ENCODE data around the gene LRIG1.
A peak's percentile ranks its signal among the peaks of the same experiment; 100 is the strongest.

Gene LRIG1

DNA sequence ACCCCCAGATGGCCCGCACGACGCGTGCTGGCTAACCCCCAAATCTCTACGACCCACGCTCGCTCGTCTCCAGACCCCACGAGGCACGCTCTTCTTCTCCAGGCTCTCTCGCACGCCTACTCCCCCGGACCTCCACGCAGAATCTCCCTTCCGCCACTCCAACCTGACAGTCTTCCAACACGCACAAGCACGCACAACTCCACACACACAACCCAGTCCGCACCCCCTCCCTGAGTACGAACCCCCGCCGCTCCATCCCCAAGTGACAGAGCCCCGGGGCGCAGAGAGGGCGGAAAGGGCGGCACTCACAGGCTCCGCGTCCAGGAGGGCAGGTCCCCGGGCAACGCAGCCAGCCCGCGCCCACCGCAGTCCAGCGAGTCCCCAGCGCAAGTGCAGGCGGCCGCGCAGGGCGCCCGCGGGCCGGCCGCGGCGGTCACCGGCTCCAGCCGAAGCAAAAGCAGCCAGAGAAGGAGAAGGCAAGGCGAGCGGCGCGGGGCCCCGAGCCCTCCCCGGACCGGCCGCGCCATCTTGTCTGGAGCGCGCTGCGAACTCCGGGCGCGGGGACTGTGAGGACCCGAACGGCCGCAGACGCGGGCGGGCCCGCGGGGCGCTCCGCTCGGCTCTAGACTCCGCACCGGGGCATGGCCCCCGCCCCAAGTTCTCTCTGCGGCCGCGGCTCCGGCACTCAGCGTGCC is 794 bp downstream of the LRIG1 start:
- Histone ChIP-seq H3K36me3 (no peaks in the 10 kb centered on the region; a peak in 1 of 22 replicates), H3K4me3 (peak overlapping the region; percentile 92 to 100 (median 96)), H3K4me1 (peaks cover 44 to 65% (median 57%) of the 10 kb centered on the region in 10 experiments), H3K9me3 (replicated peaks in 1 of 11) (no peaks in the 10 kb centered on the region), H3K27me3 (no peaks in the 10 kb centered on the region; a peak in 4 of 22 replicates), H4K20me1 (peaks cover 0 to 55% (median 20%) of the 10 kb centered on the region in 11 experiments; a peak in 10 of 22 replicates), H3K4me2 (peak overlapping the region; percentile 74 to 97 (median 93)), H3K9ac (peak overlapping the region; percentile 88 to 96 (median 91)), H3K27ac (peak overlapping the region; percentile 69 to 91 (median 89))
- TF ChIP-seq Cebpa-rat (IDR thresholded peaks at IDR 0.05), result no peak

GRCh38 chr3:66498687-66499621 is 1.9 kb downstream of the LRIG1 start:
- Histone ChIP-seq H3K4me1 (peaks cover 47 to 75% (median 67%) of the 10 kb centered on the region in 10 experiments), H3K9ac (peak overlapping the region; percentile 53 to 96 (median 91); a peak in 21 of 22 replicates), H3K9me3 (replicated peaks in 1 of 11) (no peaks in the 10 kb centered on the region), H3K36me3 (no peaks in the 10 kb centered on the region; a peak in 1 of 22 replicates), H4K20me1 (peaks cover 0 to 56% (median 20%) of the 10 kb centered on the region in 11 experiments; a peak in 10 of 22 replicates), H3K27me3 (no peaks in the 10 kb centered on the region; a peak in 4 of 22 replicates), H3K4me2 (peak overlapping the region; percentile 74 to 97 (median 93)), H3K4me3 (peak overlapping the region; percentile 92 to 100 (median 96)), H3K27ac (peak overlapping the region in 9 of 11 experiments; percentile 41 to 91 (median 69); a peak in 18 of 22 replicates)
- no peak for TF ChIP-seq Cebpa-rat (IDR thresholded peaks at IDR 0.05)

DNA sequence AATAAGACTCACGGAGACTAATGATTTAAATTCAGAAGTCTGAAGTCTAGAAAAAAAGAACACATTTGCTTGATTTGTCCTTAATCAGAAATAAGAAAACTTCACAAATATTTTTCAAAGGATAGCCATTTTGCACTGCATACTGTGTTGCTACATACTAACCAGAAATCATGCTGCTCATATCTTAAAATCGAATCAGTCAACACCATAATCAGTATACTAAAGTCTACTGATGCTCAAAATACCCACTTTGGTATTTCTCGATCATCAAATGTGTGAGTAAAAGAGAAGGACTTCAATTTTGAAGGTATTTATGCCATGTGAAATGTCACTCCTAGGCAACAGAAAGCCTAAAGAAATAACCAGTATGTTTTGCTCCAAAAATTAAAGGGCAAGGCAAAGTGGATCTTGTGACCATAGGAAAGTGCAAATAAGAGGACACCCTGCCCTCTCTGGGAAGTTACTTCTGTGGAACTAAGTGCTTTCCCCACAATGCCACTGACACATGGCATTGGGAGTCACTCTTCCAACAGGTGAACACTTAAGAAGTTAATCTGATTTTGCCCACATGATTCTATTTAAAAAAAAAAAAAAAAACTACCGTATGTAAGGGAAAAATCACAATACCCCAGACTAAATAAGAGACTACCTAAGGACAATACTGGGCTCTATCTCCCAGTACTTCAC is 2.7 kb downstream of the LRIG1 start:
- peak overlapping the region in 10 of 11 experiments; percentile 88 to 96 (median 92); a peak in 18 of 22 replicates for H3K9ac ChIP-seq
- H3K4me3 ChIP-seq, result peak overlapping the region; percentile 92 to 100 (median 96); a peak in 16 of 20 replicates
- TF ChIP-seq Cebpa-rat (IDR thresholded peaks at IDR 0.05), result no peak
- H3K27ac ChIP-seq, result peak overlapping the region in 9 of 11 experiments; percentile 41 to 91 (median 69); a peak in 17 of 22 replicates
- peak overlapping the region; percentile 74 to 97 (median 93) for H3K4me2 ChIP-seq
- peaks cover 0 to 3% (median 0%) of the 10 kb centered on the region in 11 experiments; a peak in 3 of 22 replicates for H3K36me3 ChIP-seq
- H3K4me1 ChIP-seq, result peaks cover 50 to 79% (median 73%) of the 10 kb centered on the region in 10 experiments
- H4K20me1 ChIP-seq, result peaks cover 0 to 56% (median 20%) of the 10 kb centered on the region in 11 experiments; a peak in 10 of 22 replicates
- H3K27me3 ChIP-seq, result no peaks in the 10 kb centered on the region; a peak in 3 of 22 replicates
- H3K9me3 ChIP-seq (replicated peaks in 1 of 11), result no peaks in the 10 kb centered on the region

GRCh38 chr3:66497288-66497984 is 3.4 kb downstream of the LRIG1 start:
- H3K27ac ChIP-seq, result peak overlapping the region in 7 of 11 experiments; percentile 21 to 91 (median 60); a peak in 12 of 22 replicates

DNA sequence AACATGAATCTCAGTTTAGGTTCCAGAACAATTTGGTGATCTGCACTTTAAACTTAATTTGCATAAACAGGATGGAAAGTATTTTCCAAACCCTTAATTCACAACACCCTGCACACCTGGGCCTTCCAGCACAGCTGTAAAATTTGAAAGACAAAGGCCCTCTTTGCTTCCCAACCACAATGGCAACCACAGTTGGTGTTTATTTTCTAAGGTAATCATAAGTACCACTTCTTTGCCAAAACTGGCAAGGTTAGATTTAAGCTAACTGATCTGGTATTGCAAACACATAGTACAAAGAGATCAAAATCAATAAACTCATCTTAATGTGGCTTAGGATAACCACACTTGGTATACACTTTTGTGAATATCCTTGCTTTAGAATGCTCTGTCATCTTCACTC is 4.1 kb downstream of the LRIG1 start:
- peak overlapping the region in 5 of 11 experiments; percentile 91 to 96 (median 94); a peak in 9 of 22 replicates for H3K9ac ChIP-seq
- peak overlapping the region; percentile 74 to 97 (median 93); a peak in 21 of 22 replicates for H3K4me2 ChIP-seq
- peaks cover 50 to 82% (median 80%) of the 10 kb centered on the region in 10 experiments for H3K4me1 ChIP-seq

More at GRCh38 chr3:66497288-66497984, 3.4 kb downstream of the LRIG1 start:
- no peaks in the 10 kb centered on the region; a peak in 2 of 22 replicates for H3K27me3 ChIP-seq
- peak overlapping the region; percentile 74 to 97 (median 93); a peak in 21 of 22 replicates for H3K4me2 ChIP-seq
- no peak for TF ChIP-seq Cebpa-rat (IDR thresholded peaks at IDR 0.05)
- peaks cover 0 to 60% (median 20%) of the 10 kb centered on the region in 11 experiments; a peak in 10 of 22 replicates for H4K20me1 ChIP-seq
- peak overlapping the region in 7 of 11 experiments; percentile 40 to 96 (median 93); a peak in 10 of 22 replicates for H3K9ac ChIP-seq
- no peaks in the 10 kb centered on the region for H3K9me3 ChIP-seq (replicated peaks in 1 of 11)
- peak overlapping the region in 7 of 10 experiments; percentile 92 to 100 (median 94); a peak in 13 of 20 replicates for H3K4me3 ChIP-seq
- H3K36me3 ChIP-seq, result peaks cover 0 to 5% (median 0%) of the 10 kb centered on the region in 11 experiments; a peak in 3 of 22 replicates
- H3K4me1 ChIP-seq, result peaks cover 50 to 79% (median 75%) of the 10 kb centered on the region in 10 experiments

DNA sequence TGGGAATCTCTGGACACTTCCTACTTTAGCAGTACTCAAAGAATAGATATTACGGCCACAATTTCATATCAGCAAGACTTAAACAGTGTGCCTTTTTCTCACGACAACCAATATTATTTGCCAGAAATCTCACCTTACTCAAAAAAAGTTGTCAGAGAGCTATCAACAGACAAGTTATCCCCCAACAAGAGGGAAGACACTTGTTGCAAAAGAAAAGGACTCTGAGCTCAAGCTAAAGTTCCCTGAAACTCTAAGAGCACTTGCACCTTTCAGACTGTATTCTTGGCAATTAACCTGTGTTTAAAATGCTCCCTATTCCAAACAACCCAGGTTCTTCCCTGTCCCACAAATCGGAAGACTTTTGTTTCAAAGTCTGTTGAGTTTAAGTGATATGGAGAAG is 4.5 kb downstream of the LRIG1 start:
- Histone ChIP-seq H3K9ac (peak overlapping the region in 3 of 11 experiments; percentile 55 to 96 (median 95); a peak in 4 of 22 replicates), H3K27me3 (no peaks in the 10 kb centered on the region), H3K4me3 (peak overlapping the region in 4 of 10 experiments; percentile 7 to 94 (median 68); a peak in 4 of 20 replicates), H3K4me2 (peak overlapping the region; percentile 40 to 97 (median 90); a peak in 21 of 22 replicates), H4K20me1 (peaks cover 0 to 60% (median 20%) of the 10 kb centered on the region in 11 experiments; a peak in 10 of 22 replicates), H3K9me3 (replicated peaks in 1 of 11) (no peaks in the 10 kb centered on the region), H3K4me1 (peaks cover 50 to 82% (median 80%) of the 10 kb centered on the region in 10 experiments), H3K27ac (peak overlapping the region in 3 of 11 experiments; percentile 27 to 91 (median 91); a peak in 4 of 22 replicates), H3K36me3 (peaks cover 0 to 5% (median 0%) of the 10 kb centered on the region in 11 experiments; a peak in 3 of 22 replicates)
- no peak for TF ChIP-seq Cebpa-rat (IDR thresholded peaks at IDR 0.05)

More for the DNA sequence above, 4.1 kb downstream of the LRIG1 start:
- no peaks in the 10 kb centered on the region; a peak in 1 of 22 replicates for H3K27me3 ChIP-seq
- H3K4me3 ChIP-seq, result peak overlapping the region in 5 of 10 experiments; percentile 7 to 100 (median 92); a peak in 7 of 20 replicates
- peaks cover 0 to 60% (median 20%) of the 10 kb centered on the region in 11 experiments; a peak in 10 of 22 replicates for H4K20me1 ChIP-seq
- no peak for TF ChIP-seq Cebpa-rat (IDR thresholded peaks at IDR 0.05)
- peak overlapping the region in 4 of 11 experiments; percentile 20 to 91 (median 72); a peak in 6 of 22 replicates for H3K27ac ChIP-seq
- H3K9me3 ChIP-seq (replicated peaks in 1 of 11), result no peaks in the 10 kb centered on the region
- peaks cover 0 to 5% (median 0%) of the 10 kb centered on the region in 11 experiments; a peak in 3 of 22 replicates for H3K36me3 ChIP-seq

- Histone ChIP-seq H3K9ac (peak overlapping the region in 4 of 11 experiments; percentile 53 to 96 (median 75); a peak in 8 of 22 replicates), H3K36me3 (peaks cover 0 to 5% (median 0%) of the 10 kb centered on the region in 11 experiments; a peak in 3 of 22 replicates), H3K4me1 (peaks cover 53 to 88% (median 86%) of the 10 kb centered on the region in 10 experiments), H3K27me3 (no peaks in the 10 kb centered on the region), H3K27ac (peak overlapping the region in 4 of 11 experiments; percentile 23 to 91 (median 54); a peak in 7 of 22 replicates), H3K4me2 (peak overlapping the region; percentile 40 to 97 (median 90)), H4K20me1 (peaks cover 0 to 60% (median 20%) of the 10 kb centered on the region in 11 experiments; a peak in 10 of 22 replicates), H3K4me3 (peak overlapping the region in 3 of 10 experiments; percentile 42 to 94 (median 44); a peak in 5 of 20 replicates), H3K9me3 (replicated peaks in 1 of 11) (no peaks in the 10 kb centered on the region)
- no peak for TF ChIP-seq Cebpa-rat (IDR thresholded peaks at IDR 0.05)
These were observed 5.2 kb downstream of the LRIG1 start for GRCh38 chr3:66495668-66496045.
